Hippocampal formation (tissue), 2 donors: ENCODE data around the gene TMEM151B.
A peak's percentile ranks its signal among the peaks of the same experiment; 100 is the strongest.
"Not testable (repeated sequence)": the region's sequence is repeated elsewhere in the genome, so short reads cannot be mapped to it uniquely, and the experiment has no call there.

Experiments
- DNase-seq, 2 donors: peaks; one replicate each; lab custom pipeline; 2025; lab: John Stamatoyannopoulos, UW

The TMEM151B gene

GRCh38 chr6:44333273-44333919 is 63.1 kb downstream of the TMEM151B start:
- DNase-seq = no peak

DNA sequence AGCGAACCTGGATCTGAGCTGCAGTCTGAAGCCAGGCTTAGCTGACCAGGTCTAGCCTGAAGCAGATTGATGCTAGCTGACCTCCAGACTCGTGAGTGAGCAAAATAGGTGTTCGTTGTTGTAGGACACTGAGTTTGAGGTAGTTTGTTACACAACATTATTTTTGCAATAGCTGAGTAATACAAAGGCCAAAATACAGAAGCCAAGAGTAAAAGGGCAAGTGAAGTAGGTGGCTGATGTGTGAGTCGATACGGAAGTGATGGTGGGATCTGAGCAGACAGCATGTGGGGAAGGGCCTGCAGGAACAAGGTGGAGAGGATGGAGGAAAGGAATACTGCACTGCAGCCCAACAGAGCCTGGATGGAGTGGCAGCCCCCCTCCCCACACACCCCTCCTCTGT is 63.7 kb downstream of the TMEM151B start:
- no peak for DNase-seq

GRCh38 chr6:44335631-44336030 is 65.4 kb downstream of the TMEM151B start:
- no peak for DNase-seq

GRCh38 chr6:44338228-44339122 is 68.2 kb downstream of the TMEM151B start:
- DNase-seq = peak; percentile 38 to 47

DNA sequence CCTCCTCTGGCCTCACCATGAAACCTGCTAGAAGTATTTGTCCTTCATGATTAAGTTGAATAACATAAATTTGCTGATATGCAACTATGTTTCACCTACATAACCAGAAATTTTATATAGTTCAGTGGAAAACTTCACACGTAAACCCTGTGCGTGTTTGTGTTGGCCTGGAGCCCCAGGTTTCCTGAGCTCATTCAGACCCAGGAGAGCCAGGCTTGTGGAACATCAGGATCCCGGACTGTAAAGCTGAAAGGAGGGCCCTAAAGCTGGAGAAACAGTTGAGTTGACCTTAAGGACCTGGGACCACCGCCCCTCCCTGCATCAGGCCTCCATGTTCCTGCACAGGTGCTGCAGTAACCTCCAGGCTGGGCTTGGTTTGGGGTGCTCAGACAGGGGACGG is 69.1 kb downstream of the TMEM151B start:
- DNase-seq = no peak

- no peak for DNase-seq
Observed at GRCh38 chr6:44339763-44340625, 69.7 kb downstream of the TMEM151B start.

- no peak for DNase-seq
Observed at GRCh38 chr6:44341095-44341890, 71.0 kb downstream of the TMEM151B start.

DNA sequence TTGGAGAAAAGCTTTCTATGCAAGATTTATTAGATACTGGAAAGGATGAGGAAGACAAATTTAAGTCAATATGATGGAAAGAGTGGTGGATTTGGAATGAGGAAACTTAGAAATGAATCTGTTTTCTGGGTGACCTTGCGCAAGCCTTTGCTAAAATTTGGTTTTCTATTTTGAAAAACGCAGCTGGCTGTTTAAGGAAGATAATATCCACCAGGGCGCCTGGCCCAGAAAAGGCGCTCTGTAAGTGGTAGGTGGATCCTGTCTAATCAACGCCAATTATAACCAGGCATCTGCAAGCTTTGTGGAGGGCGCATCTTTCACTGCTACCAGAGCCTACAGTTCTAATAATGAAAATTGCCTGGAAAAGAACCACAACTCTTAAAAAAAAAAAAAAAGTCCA is 71.8 kb downstream of the TMEM151B start:
- DNase-seq = no peak

DNA sequence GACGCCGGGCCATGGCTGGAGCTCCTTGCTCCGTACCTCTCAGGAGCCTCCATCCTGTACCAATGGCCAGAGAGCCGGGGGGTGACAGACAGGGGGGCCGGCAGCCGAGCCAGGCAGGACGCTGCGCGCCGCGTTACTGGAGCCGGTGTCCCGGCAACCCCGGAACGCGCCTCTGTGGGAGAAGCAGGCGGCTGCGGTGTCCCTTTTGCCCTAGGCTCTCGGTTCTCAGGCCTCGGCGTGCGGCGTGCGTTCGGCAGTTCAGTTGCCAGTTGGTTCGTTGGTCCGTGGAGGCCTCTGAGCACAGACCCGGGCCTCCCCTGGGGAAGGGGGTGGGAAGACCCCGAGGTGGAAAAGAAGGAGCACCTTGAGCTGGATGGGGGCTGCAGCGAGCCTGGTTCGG is 72.2 kb downstream of the TMEM151B start, which contains the start of gene SPATS1:
Gene SPATS1 (plus strand): TSS at position 162 of the 400 bp plus-strand sequence. CDS start 446 bp downstream, outside the sequence.
- no peak for DNase-seq

- not testable (repeated sequence) for DNase-seq
Observed at GRCh38 chr6:44346818-44347217, 76.6 kb downstream of the TMEM151B start.

- no peak for DNase-seq
Observed at GRCh38 chr6:44349904-44350649, 79.8 kb downstream of the TMEM151B start.

DNA sequence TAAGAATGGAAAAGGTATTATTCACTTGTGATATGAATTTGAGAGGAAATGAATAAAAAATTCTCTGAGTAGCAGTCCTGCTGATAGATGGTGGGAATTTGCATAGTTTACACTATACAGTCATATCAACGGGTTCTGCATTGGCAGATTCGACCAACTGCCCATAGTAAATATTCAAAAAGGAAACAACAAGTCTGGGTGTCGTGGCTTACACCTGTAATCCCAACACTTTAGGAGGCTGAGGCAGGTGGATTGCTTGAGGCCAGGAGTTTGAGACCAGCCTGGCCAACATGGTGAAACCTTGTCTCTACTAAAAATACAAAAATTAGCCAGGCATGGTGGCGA is 80.4 kb downstream of the TMEM151B start:
- DNase-seq = not testable (repeated sequence)

- DNase-seq = no peak
Observed at GRCh38 chr6:44352259-44352658, 82.0 kb downstream of the TMEM151B start.

- DNase-seq = no peak
Observed at GRCh38 chr6:44353336-44353735, 83.1 kb downstream of the TMEM151B start.

DNA sequence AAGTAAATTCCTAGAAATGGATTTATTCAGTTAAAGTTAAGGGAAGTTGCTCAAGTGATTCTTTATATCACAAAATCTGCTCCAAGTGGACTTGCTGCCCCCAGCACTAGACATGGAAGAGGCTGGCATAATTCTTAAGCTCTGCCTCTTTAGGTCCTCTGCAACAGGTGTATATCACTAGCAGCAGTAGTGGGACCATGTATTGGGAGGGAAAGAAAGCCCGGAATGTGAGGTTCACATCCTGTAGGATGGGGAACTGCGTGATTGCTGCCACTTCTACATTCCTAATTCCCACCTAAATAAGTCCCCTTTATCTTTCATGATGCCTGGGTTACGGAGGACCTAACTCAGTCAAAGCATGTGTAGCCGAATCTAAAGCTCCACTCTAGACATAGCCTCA is 85.4 kb downstream of the TMEM151B start:
- DNase-seq = no peak

GRCh38 chr6:44356487-44356886 is 86.2 kb downstream of the TMEM151B start:
- no peak for DNase-seq
